Hepatocyte (in vitro differentiated cells): ENCODE measurements around the gene NOC4L.

Experiments
- CTCF ChIP-seq: fragments of 200-600 bp; sonication (generic); IDR thresholded peaks from 2 replicates; pipeline ENCODE4 v1.5.1; 2016; ENCODE audit warnings: antibody characterized with exemption, mild to moderate bottlenecking; ENCODE audit not compliant: poor library complexity
- EZH2 ChIP-seq: fragments of 200-600 bp; sonication (generic); IDR thresholded peaks from 2 replicates; pipeline ENCODE4 v1.6.1; 2016; ENCODE audit warnings: antibody characterized with exemption, mild to moderate bottlenecking, borderline replicate concordance

- TF ChIP-seq CTCF (no peak), EZH2 (no peak)
These were observed 25.4 kb upstream of the NOC4L start for GRCh38 chr12:132118876-132119275.
